Tibial artery (tissue), 4 donors: Measurements from ENCODE around the gene SLC2A11.
"Not testable (repeated sequence)": the region's sequence is repeated elsewhere in the genome, so short reads cannot be mapped to it uniquely, and the experiment has no call there.

Experiments
- DNase-seq, 2 donors: peaks; one replicate each; pipeline ENCODE4 v3.0.0-alpha.2; 2019
- H3K27ac ChIP-seq, 2 donors: fragments of 200-600 bp; sonication (generic) in 1 of 2; 1 replicate in 1 of 2; 2 replicates in 1 of 2; pipeline ENCODE4 v1.5.1; 2018 to 2019; ENCODE audit warnings: mild to moderate bottlenecking in 1 of 2
- H3K27me3 ChIP-seq, 2 donors: fragments of 200-600 bp; sonication (generic) in 1 of 2; one replicate each; pipeline versions ENCODE4 v1.5.1 to v1.6.0; 2016 to 2019
- H3K36me3 ChIP-seq, 3 donors: fragments of 200-600 bp; sonication (generic) in 2 of 3; one replicate each; pipeline ENCODE4 v1.5.1; 2016 to 2019; ENCODE audit warnings: mild to moderate bottlenecking in 2 of 3
- H3K4me1 ChIP-seq, 4 donors: fragments of 200-600 bp; sonication (generic) in 2 of 4; 1 replicate in 3 of 4; 2 replicates in 1 of 4; pipeline ENCODE4 v1.5.1; 2016 to 2019
- H3K4me3 ChIP-seq, 2 donors: fragments of 200-600 bp; sonication (generic) in 1 of 2; 1 replicate in 1 of 2; 2 replicates in 1 of 2; pipeline ENCODE4 v1.5.1; 2018 to 2019; ENCODE audit warnings: mild to moderate bottlenecking in 2 of 2
- H3K9me3 ChIP-seq, 3 donors: fragments of 200-600 bp; sonication (generic) in 1 of 3; one replicate each; pipeline ENCODE4 v1.5.1; 2016 to 2019
- CTCF ChIP-seq, 2 experiments: fragments of 200-600 bp in 1 of 2; fragments of 450-650 bp in 1 of 2; IDR thresholded peaks; one replicate each; pipeline ENCODE4 v1.5.1; 2017 to 2019; ENCODE audit warnings: antibody characterized with exemption in 2 of 2, mild to moderate bottlenecking in 1 of 2, moderate library complexity in 1 of 2
- intact Hi-C: fragments of 100-400 bp; cut with DNase I; formaldehyde crosslinking; loops from one replicate; pipeline ENCODE4 v1.15.0; 2023; ENCODE audit warnings: low total_unique reads

SLC2A11 gene

DNA sequence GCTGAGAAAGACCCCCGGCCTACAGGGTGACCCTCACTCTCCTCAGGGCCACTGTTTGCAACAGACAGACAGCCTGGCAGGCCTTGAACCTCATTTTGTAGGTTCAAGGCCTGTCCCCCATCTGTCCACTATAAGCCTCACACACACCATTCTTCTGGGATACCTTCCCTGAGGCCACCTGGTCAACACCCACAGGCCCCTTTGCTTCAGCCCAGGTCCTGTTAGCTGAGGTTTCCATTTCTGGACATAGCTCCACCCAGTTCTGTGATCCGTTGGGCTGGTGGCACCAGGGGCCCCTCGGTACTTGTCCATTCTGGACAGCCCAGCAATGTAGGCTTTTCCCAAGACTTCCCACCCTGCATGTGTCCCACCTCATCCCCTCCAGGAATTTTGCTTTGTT lies 39.6 kb downstream of the SLC2A11 start:
- H3K4me3 ChIP-seq, result no peak overlapping the region
- intact Hi-C loops, result no loop called here
- peaks cover 0 to 29% (median 18%) of the 10 kb centered on the region in 4 donors for H3K4me1 ChIP-seq
- no peaks in the 10 kb centered on the region for H3K9me3 ChIP-seq
- peaks cover 0 to 21% (median 16%) of the 10 kb centered on the region in 3 donors for H3K36me3 ChIP-seq
- H3K27me3 ChIP-seq, result no peaks in the 10 kb centered on the region
- no peak for DNase-seq
- no peak for TF ChIP-seq CTCF (IDR thresholded peaks at IDR 0.05)
- H3K27ac ChIP-seq, result no peak overlapping the region

DNA sequence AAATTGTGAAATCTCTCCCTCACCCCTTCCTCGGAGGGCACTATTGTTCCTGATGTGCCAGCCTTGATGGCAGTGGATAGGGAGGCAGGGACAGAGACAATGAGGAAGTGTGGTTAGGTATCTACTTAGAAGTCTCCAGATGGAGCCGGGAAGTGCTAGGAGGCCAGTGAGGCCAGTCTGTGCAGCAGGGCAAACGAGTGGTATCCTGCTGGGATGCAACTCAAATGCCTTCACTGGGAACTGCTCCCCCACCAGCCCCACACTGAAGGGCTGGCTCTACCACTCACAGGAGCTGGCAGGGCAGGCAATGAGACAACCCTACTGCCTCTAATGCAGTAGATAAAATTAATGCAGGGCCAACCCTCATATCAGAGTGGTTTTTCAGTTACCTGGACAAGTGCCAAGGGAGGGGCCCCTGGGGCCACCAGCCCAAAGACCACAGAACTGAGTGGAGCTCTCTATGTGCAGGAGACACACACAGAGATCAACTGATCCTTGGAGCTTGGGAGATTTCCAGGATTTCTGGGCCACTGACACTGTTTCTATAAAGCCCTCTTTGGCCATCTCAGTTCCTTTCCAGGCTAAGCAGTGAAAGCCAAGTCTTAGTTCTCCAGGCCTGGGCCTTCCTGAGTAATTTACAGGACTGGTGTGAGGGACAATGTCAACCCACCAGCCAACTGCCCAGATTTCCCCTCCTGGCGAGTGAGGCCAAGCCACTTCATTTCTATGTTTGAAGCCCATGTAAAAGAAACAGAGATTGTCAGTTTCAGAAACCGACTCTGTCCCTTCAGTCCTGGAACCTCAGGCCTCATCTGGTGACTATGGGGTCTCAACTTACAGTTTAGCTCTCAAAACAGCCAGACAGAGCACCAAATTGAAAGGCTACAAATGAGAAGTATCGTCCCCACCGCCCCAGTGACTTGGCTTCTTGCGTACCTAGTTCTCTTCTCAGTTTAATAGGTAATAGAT lies 40.6 kb downstream of the SLC2A11 start:
- Histone ChIP-seq H3K27ac (no peak overlapping the region), H3K9me3 (no peaks in the 10 kb centered on the region), H3K36me3 (peaks cover 0 to 21% (median 16%) of the 10 kb centered on the region in 3 donors), H3K4me1 (peaks cover 0 to 29% (median 18%) of the 10 kb centered on the region in 4 donors), H3K27me3 (no peaks in the 10 kb centered on the region), H3K4me3 (no peak overlapping the region)
- DNase-seq, result no peak
- TF ChIP-seq CTCF (IDR thresholded peaks at IDR 0.05), result no peak
- intact Hi-C loops, result no loop called here

- intact Hi-C loops, result no loop called here
- TF ChIP-seq CTCF (IDR thresholded peaks at IDR 0.05), result no peak
- H3K36me3 ChIP-seq, result peaks cover 0 to 21% (median 16%) of the 10 kb centered on the region in 3 donors
- H3K27me3 ChIP-seq, result no peaks in the 10 kb centered on the region
- H3K27ac ChIP-seq, result no peak overlapping the region
- DNase-seq, result no peak
- no peaks in the 10 kb centered on the region for H3K9me3 ChIP-seq
- H3K4me3 ChIP-seq, result no peak overlapping the region
- peaks cover 0 to 23% (median 13%) of the 10 kb centered on the region in 4 donors for H3K4me1 ChIP-seq
Observed at GRCh38 chr22:23899042-23899745, 41.5 kb downstream of the SLC2A11 start.

- peaks cover 0 to 21% (median 16%) of the 10 kb centered on the region in 3 donors for H3K36me3 ChIP-seq
- H3K27me3 ChIP-seq, H3K27ac ChIP-seq, intact Hi-C loops, H3K9me3 ChIP-seq, H3K4me3 ChIP-seq: not testable (repeated sequence)
- peak in 1 of 2 donors; percentile 23 for DNase-seq
- H3K4me1 ChIP-seq, result peaks cover 0 to 18% (median 9%) of the 10 kb centered on the region in 4 donors
Observed at GRCh38 chr22:23900227-23900626, 42.6 kb downstream of the SLC2A11 start.

DNA sequence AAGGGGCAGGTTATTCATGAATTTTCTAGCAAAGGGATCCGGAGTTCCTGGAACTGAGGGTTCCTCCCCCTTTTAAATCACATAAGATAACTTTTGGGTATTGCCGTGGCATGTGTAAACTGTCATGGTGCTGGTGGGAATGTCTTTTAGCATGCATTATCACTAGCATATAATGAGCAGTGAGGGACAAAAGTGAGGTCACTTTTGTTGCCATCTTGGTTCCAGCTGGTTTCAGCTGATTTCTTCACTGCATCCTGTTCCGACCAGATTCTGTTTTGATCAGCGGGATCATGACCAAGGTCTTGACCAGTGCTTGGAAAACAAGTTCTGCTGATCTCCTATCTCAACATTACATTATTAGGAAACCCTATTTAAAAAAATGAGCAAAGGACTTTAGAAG lies 43.9 kb downstream of the SLC2A11 start:
- Histone ChIP-seq H3K9me3 (no peaks in the 10 kb centered on the region), H3K4me1 (peaks cover 0 to 5% (median 0%) of the 10 kb centered on the region in 4 donors), H3K27me3 (no peaks in the 10 kb centered on the region), H3K4me3 (no peak overlapping the region), H3K36me3 (peaks cover 0 to 14% (median 13%) of the 10 kb centered on the region in 3 donors), H3K27ac (no peak overlapping the region)
- TF ChIP-seq CTCF (IDR thresholded peaks at IDR 0.05), result no peak
- no peak for DNase-seq
- intact Hi-C loops, result no loop called here
